ENCODE measurements around the gene IL18. TPM values are rescaled to one million over a fixed set of nuclear protein-coding genes. Genes with fewer than 3 reads are reported as not detected.

The IL18 gene
- total and polyA plus RNA-seq, 2 experiments from 2014 or later = 0.28 to 1.7 TPM

- H3K4me3 ChIP-seq = no peak overlapping the region
- Mint-ChIP-seq H3K9me3 (peaks cover 3% of the 10 kb centered on the region; the same call in 1 of the 3 replicates), H3K27ac (no peak overlapping the region), H3K36me3 (ENCODE audit: low read depth) (no peaks in the 10 kb centered on the region), H3K4me1 (no peaks in the 10 kb centered on the region), H3K4me3 (no peak overlapping the region), H3K27me3 (ENCODE audit: insufficient read depth, low read depth, poor library complexity) (peaks cover 5% of the 10 kb centered on the region)
- H3K27ac ChIP-seq (ENCODE audit: low read depth) = no peak overlapping the region
- H4K20me1 ChIP-seq (replicated peaks; ENCODE audit: insufficient read depth) = no peaks in the 10 kb centered on the region
- no peak overlapping the region for H2AFZ ChIP-seq
- TF ChIP-seq ZNF331 (CRISPR knock-in tag; IDR thresholded peaks at IDR 0.05; ENCODE audit: low read depth) (no peak), CTCF (conservative IDR thresholded peaks at IDR 0.05; ENCODE audit: low read depth in 2 of 2) (no peak), EZH2phosphoT487 (IDR thresholded peaks at IDR 0.05; ENCODE audit: unreplicated experiment) (no peak), STAT1 (IDR thresholded peaks at IDR 0.05; ENCODE audit: unreplicated experiment) (no peak), REST (IDR thresholded peaks at IDR 0.05; ENCODE audit: unreplicated experiment) (no peak), EZH2 (IDR thresholded peaks at IDR 0.05; ENCODE audit: low read depth, unreplicated experiment) (no peak), POLR2AphosphoS5 (IDR thresholded peaks at IDR 0.05; ENCODE audit: low read depth) (no peak), ETS1 (IDR thresholded peaks at IDR 0.05) (no peak), NANOG (IDR thresholded peaks at IDR 0.05; ENCODE audit: borderline replicate concordance) (no peak), ZNF462 (CRISPR knock-in tag; IDR thresholded peaks at IDR 0.05) (no peak), JUNB (IDR thresholded peaks at IDR 0.05; ENCODE audit: unreplicated experiment) (no peak)
- H3K79me2 ChIP-seq (replicated peaks; ENCODE audit: insufficient read depth) = no peaks in the 10 kb centered on the region
- no peaks in the 10 kb centered on the region for H3K27me3 ChIP-seq (ENCODE audit: insufficient read depth)
- no peak for DNase-seq (ENCODE audit: low spot score)
- no peaks in the 10 kb centered on the region for H3K36me3 ChIP-seq (ENCODE audit: insufficient read depth)
- H3K9me2 ChIP-seq (ENCODE audit: insufficient read depth) = no peaks in the 10 kb centered on the region
- ATAC-seq = no peak
- no peaks in the 10 kb centered on the region for H3K4me1 ChIP-seq (ENCODE audit: insufficient read depth)
- no peaks in the 10 kb centered on the region for H3F3A ChIP-seq (replicated peaks; ENCODE audit: low read depth)
- no peak overlapping the region for H3K4me2 ChIP-seq
These were observed 45.7 kb downstream of the IL18 start for GRCh38 chr11:112118176-112118575.

All from GM23338 (cell line).